ENCODE data around the gene SLC38A4. TPM values are rescaled to one million over a fixed set of nuclear protein-coding genes. Genes with fewer than 3 reads are reported as not detected.
A peak's percentile ranks its signal among the peaks of the same experiment; 100 is the strongest.

Gene SLC38A4
- total RNA-seq, 1 experiment from 2014 or later: 0.96 TPM

DNA sequence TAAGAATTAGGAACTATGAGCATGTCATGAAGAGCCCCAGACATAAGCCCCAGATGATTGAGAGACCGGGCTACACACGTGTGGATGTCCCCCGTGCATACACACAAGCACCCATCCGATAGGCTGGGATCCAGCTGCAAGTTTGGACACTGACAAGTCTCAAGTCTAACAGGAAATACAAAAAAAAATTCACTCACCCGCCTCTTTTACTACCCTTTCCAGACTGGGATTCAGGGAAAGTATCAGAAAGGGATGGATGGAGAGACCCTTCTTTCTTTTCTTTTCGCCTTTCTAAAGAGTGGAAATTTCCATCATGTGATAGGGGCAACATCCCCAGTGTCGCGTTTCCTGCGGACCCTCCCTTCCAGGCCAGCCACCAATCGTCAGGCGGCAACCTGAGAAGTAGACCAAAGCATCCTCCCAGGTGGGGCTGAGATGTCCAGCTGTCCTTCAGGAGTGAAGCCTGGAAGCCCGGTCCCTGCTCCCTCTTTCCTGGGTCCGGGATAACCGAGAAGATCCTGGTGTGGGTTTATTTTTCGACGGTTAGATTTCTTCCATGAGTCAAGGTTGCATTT lies 6.4 kb upstream of the SLC38A4 start:
- peak; percentile 89 for DNase-seq
- no CpG with 5 or more reads among the region's 16 CpGs for WGBS (ENCODE audit: extremely low coverage, insufficient read length, low lambda C conversion rate)
- H2BK12ac ChIP-seq (ENCODE audit: insufficient read length, low read depth, low read length): no peak overlapping the region
- H3K79me2 ChIP-seq (ENCODE audit: insufficient read depth, low read length): no peaks in the 10 kb centered on the region
- no peak overlapping the region for H3K4ac ChIP-seq (ENCODE audit: low read depth, low read length)
- H3K27ac ChIP-seq (ENCODE audit: insufficient read length, low read depth, low read length): no peak overlapping the region
- no peak overlapping the region for H3K27ac Mint-ChIP-seq
- H4K91ac ChIP-seq (ENCODE audit: insufficient read length, low read depth, low read length): no peak overlapping the region
- H3K27me3 Mint-ChIP-seq (ENCODE audit: low read depth): peaks cover 70% of the 10 kb centered on the region
- no peak overlapping the region for H4K8ac ChIP-seq (replicated peaks; ENCODE audit: insufficient read length, low read depth, low read length)
- H3K4me1 Mint-ChIP-seq: peaks cover 14 to 23% of the 10 kb centered on the region in 2 experiments
- no peaks in the 10 kb centered on the region for H4K20me1 ChIP-seq (ENCODE audit: control insufficient read depth, insufficient read depth, insufficient read length)
- H3K23ac ChIP-seq (ENCODE audit: insufficient read length, low read depth, low read length): no peak overlapping the region
- H2AFZ ChIP-seq (ENCODE audit: low read length): no peak overlapping the region
- peak overlapping the region; percentile 66 to 89 for H3K4me3 Mint-ChIP-seq
- no peak overlapping the region for H2BK120ac ChIP-seq (ENCODE audit: low read depth, low read length, poor library complexity, severe bottlenecking)
- no peak overlapping the region for H2BK20ac ChIP-seq (ENCODE audit: low read depth, low read length, poor library complexity, severe bottlenecking)
- H2BK5ac ChIP-seq (ENCODE audit: insufficient read length, low read length): no peak overlapping the region
- H2BK15ac ChIP-seq (ENCODE audit: low read depth, low read length): no peak overlapping the region
- no peaks in the 10 kb centered on the region for H3K79me1 ChIP-seq (ENCODE audit: insufficient read depth, low read depth, low read length, poor library complexity, severe bottlenecking)
- H3K14ac ChIP-seq (ENCODE audit: insufficient read depth, low read length): no peak overlapping the region
- H2AK5ac ChIP-seq (ENCODE audit: insufficient read length, low read length): no peak overlapping the region
- H3K9me3 Mint-ChIP-seq: no peaks in the 10 kb centered on the region; a peak in 3 of 5 replicates
- peaks cover 7% of the 10 kb centered on the region; the same call in 1 of the 2 replicates for H3K27me3 ChIP-seq (ENCODE audit: insufficient read depth, low read length)
- no peak overlapping the region for H3K9ac ChIP-seq (ENCODE audit: extremely low read depth, insufficient read length, low read length)
- H3K18ac ChIP-seq (ENCODE audit: insufficient read length, low read depth, low read length): no peak overlapping the region
- H3K4me1 ChIP-seq (ENCODE audit: insufficient read depth, low read length): no peaks in the 10 kb centered on the region
- H3K36me3 Mint-ChIP-seq (ENCODE audit: insufficient read depth in 1 of 3, low read depth in 3 of 3): no peaks in the 10 kb centered on the region; a peak in 1 of 7 replicates
- no peak overlapping the region for H3K56ac ChIP-seq (ENCODE audit: insufficient read length, low read depth, low read length)
- H3K23me2 ChIP-seq (ENCODE audit: insufficient read length, low read depth, low read length, poor library complexity, severe bottlenecking): peaks cover 11% of the 10 kb centered on the region
- H3T11ph ChIP-seq (ENCODE audit: low read length): no peak overlapping the region
- TF ChIP-seq, protein P1, sequence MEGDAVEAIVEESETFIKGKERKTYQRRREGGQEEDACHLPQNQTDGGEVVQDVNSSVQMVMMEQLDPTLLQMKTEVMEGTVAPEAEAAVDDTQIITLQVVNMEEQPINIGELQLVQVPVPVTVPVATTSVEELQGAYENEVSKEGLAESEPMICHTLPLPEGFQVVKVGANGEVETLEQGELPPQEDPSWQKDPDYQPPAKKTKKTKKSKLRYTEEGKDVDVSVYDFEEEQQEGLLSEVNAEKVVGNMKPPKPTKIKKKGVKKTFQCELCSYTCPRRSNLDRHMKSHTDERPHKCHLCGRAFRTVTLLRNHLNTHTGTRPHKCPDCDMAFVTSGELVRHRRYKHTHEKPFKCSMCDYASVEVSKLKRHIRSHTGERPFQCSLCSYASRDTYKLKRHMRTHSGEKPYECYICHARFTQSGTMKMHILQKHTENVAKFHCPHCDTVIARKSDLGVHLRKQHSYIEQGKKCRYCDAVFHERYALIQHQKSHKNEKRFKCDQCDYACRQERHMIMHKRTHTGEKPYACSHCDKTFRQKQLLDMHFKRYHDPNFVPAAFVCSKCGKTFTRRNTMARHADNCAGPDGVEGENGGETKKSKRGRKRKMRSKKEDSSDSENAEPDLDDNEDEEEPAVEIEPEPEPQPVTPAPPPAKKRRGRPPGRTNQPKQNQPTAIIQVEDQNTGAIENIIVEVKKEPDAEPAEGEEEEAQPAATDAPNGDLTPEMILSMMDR (conservative IDR thresholded peaks at IDR 0.05): no peak
- no peak overlapping the region for H4K5ac ChIP-seq (ENCODE audit: insufficient read length, low read depth, low read length)
- H3K4me2 ChIP-seq (ENCODE audit: insufficient read depth, insufficient read length, low read length): peak overlapping the region; percentile 61
- H3K9me3 ChIP-seq (ENCODE audit: control insufficient read depth, low read depth, low read length): no peaks in the 10 kb centered on the region
